GM19468 (cell line): ENCODE measurements around the gene HADHB.
"Not testable (repeated sequence)": the region's sequence is repeated elsewhere in the genome, so short reads cannot be mapped to it uniquely, and the experiment has no call there.

Experiments
- ATAC-seq: cut with Tn5 transposase; IDR thresholded peaks from one replicate; pipeline ENCODE4 v1.9.1; 2021; ENCODE audit warnings: mild to moderate bottlenecking, moderate library complexity, moderate number of reproducible peaks; ENCODE audit not compliant: unreplicated experiment; ENCODE audit errors: extremely low read depth

HADHB gene

GRCh38 chr2:26243470-26244308 is 1.1 kb upstream of the HADHB start:
- no peak for ATAC-seq

- ATAC-seq = no peak
These were observed 543 bp downstream of the HADHB start for GRCh38 chr2:26245231-26245732.

GRCh38 chr2:26245810-26246209 is 1.1 kb downstream of the HADHB start:
- no peak for ATAC-seq

GRCh38 chr2:26246818-26247217 is 2.1 kb downstream of the HADHB start:
- no peak for ATAC-seq

DNA sequence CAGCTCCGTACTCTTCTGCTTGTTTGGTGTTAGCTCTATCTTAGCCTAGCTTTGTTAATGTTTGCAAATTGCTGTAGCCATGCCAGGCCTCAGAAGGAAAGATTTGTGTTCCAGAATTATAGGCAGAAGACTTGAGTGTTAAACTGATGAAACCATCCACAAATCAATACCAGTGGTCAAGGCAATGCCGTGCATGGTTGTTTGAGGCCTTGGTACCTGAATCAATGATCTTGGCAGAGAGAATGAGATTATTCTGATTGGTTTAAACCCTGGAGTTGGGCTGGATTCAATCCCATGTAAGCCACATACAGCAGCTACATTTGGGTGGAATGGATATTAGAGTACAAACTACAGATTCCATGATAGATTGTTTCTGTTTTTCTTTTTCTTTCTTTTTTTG is 4.9 kb downstream of the HADHB start:
- ATAC-seq = no peak

GRCh38 chr2:26251893-26252292 is 7.2 kb downstream of the HADHB start:
- ATAC-seq = no peak

DNA sequence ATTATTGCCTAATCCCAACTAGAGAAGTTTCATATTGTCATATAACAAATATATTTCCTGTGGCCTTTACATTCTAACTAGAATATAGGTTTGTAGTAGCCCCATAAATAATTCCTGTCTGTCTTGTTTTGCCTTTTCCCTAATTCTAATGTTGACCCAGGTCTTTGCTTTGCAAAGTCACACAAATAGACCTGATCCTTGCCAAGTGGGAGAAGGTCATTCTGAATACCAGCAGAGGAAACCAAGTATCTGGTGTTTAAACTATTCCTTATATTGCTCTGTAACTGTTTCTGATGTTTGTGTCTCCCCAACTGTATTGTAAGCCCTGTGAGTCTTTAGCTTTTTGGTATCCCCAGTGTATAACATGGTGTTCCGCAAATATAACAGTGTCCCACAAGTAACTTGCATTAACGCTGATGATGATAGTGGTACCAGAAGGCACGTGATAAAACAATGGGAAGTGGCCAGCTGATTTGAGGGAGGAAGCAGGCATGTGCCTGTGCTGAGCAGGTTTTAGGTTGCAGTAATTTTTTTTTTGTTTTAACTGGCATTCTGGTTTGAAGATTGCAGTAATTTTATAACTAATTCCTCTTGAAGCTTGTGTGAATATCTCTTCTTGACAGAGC is 11.1 kb downstream of the HADHB start:
- ATAC-seq = no peak

- ATAC-seq = not testable (repeated sequence)
These were observed 14.1 kb downstream of the HADHB start for GRCh38 chr2:26258836-26259235.

GRCh38 chr2:26268213-26268612 is 23.5 kb downstream of the HADHB start:
- ATAC-seq = no peak

GRCh38 chr2:26268670-26269385 is 24.1 kb downstream of the HADHB start:
- not testable (repeated sequence) for ATAC-seq

GRCh38 chr2:26269571-26270158 is 24.9 kb downstream of the HADHB start:
- no peak for ATAC-seq

GRCh38 chr2:26270373-26270772 is 25.6 kb downstream of the HADHB start:
- no peak for ATAC-seq

- ATAC-seq = no peak
These were observed 28.8 kb downstream of the HADHB start for GRCh38 chr2:26273501-26273900.

DNA sequence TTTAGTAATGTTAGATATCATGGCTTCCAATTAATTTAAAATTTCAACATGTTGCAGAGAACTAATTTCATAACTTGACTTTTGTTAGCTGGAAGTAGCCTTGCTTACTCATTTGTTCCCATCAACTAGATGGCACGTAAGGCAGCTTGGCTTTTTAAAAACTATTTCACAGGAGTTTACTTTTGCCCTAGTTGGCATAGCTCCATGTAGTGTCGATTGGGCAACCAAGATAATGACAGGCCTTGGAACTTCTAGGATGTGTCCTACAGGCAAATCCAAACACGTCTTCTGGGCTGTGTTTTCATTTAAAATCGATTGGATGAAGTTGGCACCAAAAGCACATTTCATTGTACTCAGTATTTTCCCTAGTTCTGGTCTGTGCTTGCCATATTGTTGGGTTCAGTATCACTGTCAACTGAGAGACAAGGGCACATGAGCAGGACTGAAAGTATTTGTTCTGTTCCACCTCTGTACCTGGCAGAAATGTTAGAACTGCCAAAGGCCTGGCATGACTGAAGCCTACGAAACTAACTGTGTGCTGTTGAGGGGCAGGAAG is 29.4 kb downstream of the HADHB start:
- no peak for ATAC-seq

- no peak for ATAC-seq
These were observed 31.9 kb downstream of the HADHB start for GRCh38 chr2:26276484-26277227.

DNA sequence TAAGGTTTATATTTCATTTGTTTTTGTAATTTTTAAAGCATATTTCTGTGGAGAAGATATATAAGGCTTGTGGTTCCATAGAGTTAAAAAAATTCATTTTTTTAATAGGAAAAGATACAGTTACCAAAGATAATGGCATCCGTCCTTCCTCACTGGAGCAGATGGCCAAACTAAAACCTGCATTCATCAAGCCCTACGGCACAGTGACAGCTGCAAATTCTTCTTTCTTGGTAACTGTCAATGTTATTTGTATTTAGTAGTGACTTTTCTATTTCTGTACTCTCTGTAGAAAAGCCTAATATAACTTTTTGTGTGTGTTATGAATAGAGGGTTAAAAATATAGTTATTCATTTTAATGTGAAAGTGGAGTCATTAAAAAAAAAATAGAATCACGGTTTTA is 35.1 kb downstream of the HADHB start:
- ATAC-seq = no peak

DNA sequence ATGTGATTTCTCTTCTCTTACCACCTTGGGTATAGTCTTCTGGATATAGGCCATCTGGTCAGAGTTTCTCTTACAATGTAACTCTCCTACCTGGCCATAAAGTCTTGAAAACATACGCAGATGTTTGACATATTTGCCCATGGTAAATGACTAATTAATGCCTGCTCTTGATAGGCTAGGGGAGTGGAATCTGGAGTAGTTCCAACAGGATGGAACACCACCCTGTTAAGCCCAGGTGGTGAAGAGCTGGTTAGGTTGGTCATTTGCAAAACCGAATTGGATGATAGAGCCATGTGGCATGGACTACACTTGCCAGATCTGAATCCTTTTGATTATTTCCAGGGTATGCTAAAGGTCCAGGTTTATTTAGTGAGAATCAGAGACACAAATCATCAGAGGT is 36.5 kb downstream of the HADHB start:
- no peak for ATAC-seq

- no peak for ATAC-seq
These were observed 38.9 kb downstream of the HADHB start for GRCh38 chr2:26283606-26284005.

DNA sequence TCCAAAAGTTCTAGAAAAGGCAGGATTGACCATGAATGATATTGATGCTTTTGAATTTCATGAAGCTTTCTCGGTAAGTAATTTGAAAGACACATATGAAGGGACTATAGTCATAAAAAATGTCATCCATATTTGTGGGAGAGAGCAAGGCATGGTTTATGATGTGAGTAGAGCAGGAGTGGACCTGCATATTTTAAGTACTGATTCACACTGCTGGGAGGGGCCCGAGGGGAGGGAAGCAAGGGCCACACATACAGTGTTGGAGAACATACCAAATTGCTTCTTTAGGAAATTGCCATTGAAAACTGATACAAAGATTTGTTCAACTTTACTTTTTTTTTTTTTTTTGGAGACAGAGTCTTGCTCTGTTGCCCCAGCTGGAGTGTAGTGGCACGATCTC is 39.4 kb downstream of the HADHB start:
- ATAC-seq = no peak

DNA sequence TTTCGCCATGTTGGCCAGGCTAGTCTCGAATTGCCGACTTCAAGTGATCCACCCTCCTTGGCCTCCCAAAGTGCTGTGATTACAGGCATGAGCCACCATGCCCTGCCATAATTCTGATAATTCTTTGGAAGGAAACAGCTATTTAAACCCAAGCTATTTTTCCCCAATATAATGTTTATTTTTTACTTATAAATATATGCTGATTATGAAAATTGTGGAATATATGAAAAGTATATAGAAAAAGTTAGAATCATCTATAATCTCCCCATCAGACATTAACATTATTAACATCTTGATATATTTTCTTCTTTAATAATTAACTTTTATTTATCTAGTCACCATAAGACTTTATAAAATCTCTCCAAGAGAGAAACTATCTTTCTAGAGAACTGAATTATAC is 41.2 kb downstream of the HADHB start:
- no peak for ATAC-seq
